Mesothelial cell of epicardium (in vitro differentiated cells): ENCODE measurements around the gene SMAD2. TPM values are rescaled to one million over a fixed set of nuclear protein-coding genes. Genes with fewer than 3 reads are reported as not detected.
A peak's percentile ranks its signal among the peaks of the same experiment; 100 is the strongest.

Source experiments
- DNase-seq, 2 experiments: peaks; one replicate each; pipeline ENCODE4 v3.0.0; 2021; ENCODE audit warnings: low spot score in 2 of 2; ENCODE audit not compliant: unreplicated experiment in 2 of 2
- H3K27ac Mint-ChIP-seq: 2 replicates; pipeline ENCODE4 v1.8.0; 2021; ENCODE audit warnings: mixed read lengths
- H3K27me3 Mint-ChIP-seq: 2 replicates; pipeline ENCODE4 v1.8.0; 2021; ENCODE audit warnings: low read depth, mixed read lengths
- H3K36me3 Mint-ChIP-seq: 2 replicates; pipeline ENCODE4 v1.8.0; 2021; ENCODE audit warnings: mixed read lengths
- H3K4me1 Mint-ChIP-seq: 2 replicates; pipeline ENCODE4 v1.8.0; 2021; ENCODE audit warnings: mixed read lengths
- H3K4me3 Mint-ChIP-seq: 2 replicates; pipeline ENCODE4 v1.8.0; 2021; ENCODE audit warnings: mild to moderate bottlenecking, moderate library complexity, mixed read lengths
- H3K9me3 Mint-ChIP-seq: 2 replicates; pipeline ENCODE4 v1.8.0; 2021; ENCODE audit warnings: mixed read lengths
- total RNA-seq: library from RNA; stranded (reverse); gene quantifications from 3 replicates; pipeline ENCODE4 v1.2.1, GENCODE V29; 2021
- TF ChIP-seq, protein P1 (sequence below): fragments of 200-600 bp; sonication (generic); IDR thresholded peaks from one replicate; pipeline ENCODE4 v1.5.0; 2021; ENCODE audit warnings: antibody characterized with exemption; ENCODE audit not compliant: unreplicated experiment

The SMAD2 gene
- total RNA-seq, 1 donor from 2014 or later, result 161 TPM

DNA sequence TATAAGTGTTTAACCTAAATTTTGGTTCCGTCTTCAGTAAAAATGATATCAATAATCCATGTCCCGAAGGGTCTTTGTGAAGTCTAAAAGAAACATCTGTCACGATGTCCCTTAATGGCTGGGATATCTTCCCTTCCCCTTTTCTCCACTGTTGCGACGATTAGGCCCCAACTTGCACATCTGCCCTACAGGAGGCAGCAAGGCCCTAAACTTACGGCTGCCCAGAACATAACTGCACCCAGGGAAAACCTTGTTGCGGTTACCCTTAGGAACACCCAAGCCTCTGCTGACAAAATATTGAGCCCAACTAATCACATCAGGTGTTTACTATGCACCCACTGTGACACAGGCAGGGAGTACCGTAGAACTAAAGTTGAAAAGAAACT lies 1.3 kb upstream of the SMAD2 start:
- Mint-ChIP-seq H3K27ac (peak overlapping the region; percentile 95), H3K27me3 (no peaks in the 10 kb centered on the region), H3K4me3 (peak overlapping the region; percentile 62), H3K36me3 (no peaks in the 10 kb centered on the region), H3K9me3 (no peaks in the 10 kb centered on the region), H3K4me1 (peaks cover 32% of the 10 kb centered on the region)
- DNase-seq, result peak in 1 of 2 experiments; percentile 40
- TF ChIP-seq, protein P1, sequence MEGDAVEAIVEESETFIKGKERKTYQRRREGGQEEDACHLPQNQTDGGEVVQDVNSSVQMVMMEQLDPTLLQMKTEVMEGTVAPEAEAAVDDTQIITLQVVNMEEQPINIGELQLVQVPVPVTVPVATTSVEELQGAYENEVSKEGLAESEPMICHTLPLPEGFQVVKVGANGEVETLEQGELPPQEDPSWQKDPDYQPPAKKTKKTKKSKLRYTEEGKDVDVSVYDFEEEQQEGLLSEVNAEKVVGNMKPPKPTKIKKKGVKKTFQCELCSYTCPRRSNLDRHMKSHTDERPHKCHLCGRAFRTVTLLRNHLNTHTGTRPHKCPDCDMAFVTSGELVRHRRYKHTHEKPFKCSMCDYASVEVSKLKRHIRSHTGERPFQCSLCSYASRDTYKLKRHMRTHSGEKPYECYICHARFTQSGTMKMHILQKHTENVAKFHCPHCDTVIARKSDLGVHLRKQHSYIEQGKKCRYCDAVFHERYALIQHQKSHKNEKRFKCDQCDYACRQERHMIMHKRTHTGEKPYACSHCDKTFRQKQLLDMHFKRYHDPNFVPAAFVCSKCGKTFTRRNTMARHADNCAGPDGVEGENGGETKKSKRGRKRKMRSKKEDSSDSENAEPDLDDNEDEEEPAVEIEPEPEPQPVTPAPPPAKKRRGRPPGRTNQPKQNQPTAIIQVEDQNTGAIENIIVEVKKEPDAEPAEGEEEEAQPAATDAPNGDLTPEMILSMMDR, result no peak

DNA sequence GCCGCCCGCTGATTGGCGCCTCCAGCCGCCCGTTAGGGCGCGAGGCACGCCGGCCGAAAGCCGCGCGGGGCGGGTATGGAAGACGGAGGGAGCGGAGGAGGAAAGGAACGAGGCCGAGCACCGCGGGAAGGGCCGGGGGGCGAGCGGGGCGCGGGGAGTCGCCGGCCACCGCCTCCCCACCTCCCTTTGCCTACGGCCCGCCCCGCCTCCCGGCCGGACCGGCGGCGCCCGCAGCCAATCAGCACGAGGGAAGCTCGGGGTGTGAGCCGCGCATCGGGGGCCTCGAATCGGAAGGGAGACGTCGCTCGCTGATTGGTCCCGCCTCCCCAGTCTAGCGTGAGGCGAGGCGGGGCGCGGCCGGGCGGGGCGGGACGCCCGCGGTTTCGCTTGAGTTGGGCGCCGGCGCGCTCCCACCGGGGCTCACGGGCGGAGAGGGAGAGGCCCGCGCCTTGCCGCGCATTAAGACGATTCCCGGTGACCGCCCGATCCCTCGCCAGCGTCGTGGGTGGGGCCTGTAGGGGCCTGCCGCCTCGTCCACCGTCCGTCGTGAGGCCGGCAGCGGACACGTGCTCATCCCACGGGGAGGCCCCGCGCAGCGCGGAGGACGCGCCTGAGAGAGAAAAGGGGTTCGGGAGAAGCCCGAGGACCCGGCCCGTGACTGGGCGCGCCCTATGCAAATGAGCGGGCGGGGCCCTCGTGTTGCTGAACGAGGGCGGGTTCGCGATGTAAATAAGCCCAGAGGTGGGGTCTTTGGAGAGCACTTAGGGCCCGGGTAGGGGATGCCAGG lies 665 bp upstream of the SMAD2 start:
- peaks cover 37% of the 10 kb centered on the region for H3K4me1 Mint-ChIP-seq
- peak overlapping the region; percentile 95 for H3K27ac Mint-ChIP-seq

DNA sequence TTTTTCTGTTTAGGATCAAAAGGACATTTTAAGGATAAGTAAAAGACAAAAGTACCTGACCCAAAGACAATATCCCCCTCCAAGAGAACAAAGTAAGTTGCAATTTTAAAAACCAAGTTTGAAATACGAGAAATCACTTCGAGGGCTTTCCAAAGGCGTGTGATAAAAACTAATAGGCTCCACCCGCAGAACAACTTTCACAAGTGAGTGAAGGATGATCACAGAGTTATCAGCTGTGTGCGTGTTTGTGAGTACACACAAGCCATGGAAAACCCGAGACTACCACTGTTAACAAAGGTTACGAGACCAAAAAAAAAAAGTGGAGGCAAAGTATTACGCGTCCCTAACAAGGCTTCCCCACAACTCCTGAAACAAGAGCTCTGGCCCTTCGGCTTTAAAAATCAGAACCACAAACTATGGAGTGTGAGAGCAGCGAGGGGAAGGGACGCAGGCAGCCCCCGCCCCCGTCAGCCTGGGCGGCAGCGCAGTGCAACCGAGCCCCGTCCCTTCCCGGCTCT lies 719 bp downstream of the SMAD2 start:
- DNase-seq, result no peak
- Mint-ChIP-seq H3K27ac (peak overlapping the region; percentile 95), H3K27me3 (no peaks in the 10 kb centered on the region), H3K4me3 (peak overlapping the region; percentile 89), H3K4me1 (peaks cover 51% of the 10 kb centered on the region), H3K36me3 (no peaks in the 10 kb centered on the region), H3K9me3 (no peaks in the 10 kb centered on the region)
- TF ChIP-seq, protein P1, result no peak

More for the DNA sequence above, 665 bp upstream of the SMAD2 start:
- no peaks in the 10 kb centered on the region for H3K9me3 Mint-ChIP-seq
- no peaks in the 10 kb centered on the region for H3K27me3 Mint-ChIP-seq
- H3K4me3 Mint-ChIP-seq, result peak overlapping the region; percentile 62
- H3K36me3 Mint-ChIP-seq, result no peaks in the 10 kb centered on the region
- DNase-seq, result peak; percentile 96 to 97
- TF ChIP-seq, protein P1, result no peak

DNA sequence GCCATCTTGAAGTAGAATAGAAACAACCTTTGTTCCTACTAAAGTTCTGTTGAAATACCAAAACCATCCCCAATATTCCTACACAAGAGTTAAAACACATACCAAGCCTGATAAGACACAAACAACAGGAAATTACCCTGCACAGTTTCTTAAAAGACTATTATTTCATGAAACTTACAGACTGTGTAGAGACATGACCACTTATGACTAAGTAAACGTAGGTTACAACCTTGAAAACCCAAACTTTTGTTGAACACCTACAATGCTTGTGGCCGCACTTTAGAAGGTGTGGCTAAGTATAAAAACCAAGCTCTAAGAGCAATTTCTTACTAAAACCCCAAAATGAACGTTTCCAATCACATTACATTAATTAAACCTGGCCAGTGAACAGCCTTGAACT lies 2.0 kb downstream of the SMAD2 start:
- Mint-ChIP-seq H3K27me3 (no peaks in the 10 kb centered on the region), H3K4me1 (peaks cover 45% of the 10 kb centered on the region), H3K27ac (peak overlapping the region; percentile 66), H3K36me3 (no peaks in the 10 kb centered on the region), H3K4me3 (peak overlapping the region; percentile 89), H3K9me3 (no peaks in the 10 kb centered on the region)
- TF ChIP-seq, protein P1, result no peak
- no peak for DNase-seq

DNA sequence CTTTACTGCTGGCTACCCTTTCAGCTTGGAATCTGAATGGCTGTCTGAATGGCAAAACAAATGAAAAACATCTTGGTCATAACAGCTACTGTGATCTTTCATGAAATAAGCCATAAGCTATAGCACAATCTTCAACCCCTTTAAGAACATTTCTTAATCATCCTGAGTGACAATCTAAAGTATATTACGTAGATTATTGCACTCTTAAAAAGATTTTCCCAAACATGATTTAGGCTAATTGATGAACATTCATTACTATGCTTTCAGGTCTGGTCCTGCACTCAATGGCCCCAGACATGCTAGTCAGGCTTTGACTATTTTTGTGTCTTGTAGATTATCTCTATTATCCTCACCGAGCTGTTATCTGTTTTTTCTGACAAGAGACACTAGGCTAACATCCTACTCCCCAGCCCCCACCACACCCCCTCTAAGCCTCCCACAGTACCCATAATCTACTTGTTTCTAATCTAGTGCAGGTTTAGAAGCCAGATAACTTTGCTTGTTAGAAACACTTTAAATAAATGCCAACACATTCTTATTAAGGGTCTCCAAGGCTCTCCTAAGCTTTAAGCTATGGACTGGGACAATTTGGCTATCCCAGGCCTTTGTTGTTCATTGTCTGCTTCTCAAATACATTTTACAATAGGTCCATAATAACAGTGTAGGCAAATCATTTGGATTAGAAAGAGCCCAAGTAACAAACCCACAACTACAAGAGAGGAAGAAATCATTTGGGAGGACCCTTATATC lies 4.2 kb downstream of the SMAD2 start:
- Mint-ChIP-seq H3K4me1 (peaks cover 51% of the 10 kb centered on the region), H3K27ac (peak overlapping the region; percentile 83), H3K36me3 (no peaks in the 10 kb centered on the region), H3K4me3 (no peak overlapping the region), H3K27me3 (no peaks in the 10 kb centered on the region), H3K9me3 (no peaks in the 10 kb centered on the region)
- TF ChIP-seq, protein P1, result no peak
- DNase-seq, result no peak
